Gastroesophageal sphincter (tissue), 4 donors: ENCODE measurements around the gene LEMD3. TPM values are rescaled to one million over a fixed set of nuclear protein-coding genes. Genes with fewer than 3 reads are reported as not detected.

Source experiments
- ATAC-seq: fragments of 150-250 bp; one replicate; pipeline ENCODE4 v1.9.1; 2016; ENCODE audit warnings: mild to moderate bottlenecking, moderate library complexity
- H3K27ac ChIP-seq, 4 donors: fragments of 200-600 bp; sonication (generic) in 3 of 4; 1 replicate in 3 of 4; 2 replicates in 1 of 4; pipeline ENCODE4 v1.5.1; 2016 to 2019
- H3K27me3 ChIP-seq: fragments of 200-600 bp; sonication (generic); one replicate; pipeline ENCODE4 v1.5.1; 2019
- H3K36me3 ChIP-seq, 2 donors: fragments of 200-600 bp; sonication (generic); one replicate each; pipeline ENCODE4 v1.5.1; 2019; ENCODE audit warnings: control low read depth in 1 of 2
- H3K4me1 ChIP-seq, 3 donors: fragments of 200-600 bp; sonication (generic); 1 replicate in 2 of 3; 2 replicates in 1 of 3; pipeline ENCODE4 v1.5.1; 2016 to 2019; ENCODE audit warnings: control low read depth in 2 of 3
- H3K4me3 ChIP-seq, 2 donors: fragments of 200-600 bp; sonication (generic); one replicate each; pipeline ENCODE4 v1.5.1; 2019; ENCODE audit warnings: mild to moderate bottlenecking in 1 of 2, moderate library complexity in 1 of 2
- H3K9me3 ChIP-seq, 3 donors: fragments of 200-600 bp; sonication (generic); one replicate each; pipeline ENCODE4 v1.5.1; 2017 to 2019; ENCODE audit warnings: control low read depth in 2 of 3
- CTCF ChIP-seq, 4 experiments: fragments of 200-600 bp in 2 of 4; fragments of 450-650 bp in 2 of 4; sonication (generic) in 1 of 4; IDR thresholded peaks; one replicate each; pipeline ENCODE4 v1.5.1; 2017 to 2019; ENCODE audit warnings: antibody characterized with exemption in 4 of 4, mild to moderate bottlenecking in 2 of 4, moderate library complexity in 2 of 4
- EP300 ChIP-seq: sonication (generic); formaldehyde crosslinking; IDR thresholded peaks from one replicate; pipeline ENCODE4 v1.6.1; 2017; ENCODE audit warnings: antibody characterized with exemption, mild to moderate bottlenecking
- POLR2A ChIP-seq, 2 donors: fragments of 450-650 bp; IDR thresholded peaks; one replicate each; pipeline ENCODE4 v1.6.1; 2017; ENCODE audit warnings: antibody characterized with exemption in 2 of 2, mild to moderate bottlenecking in 2 of 2, moderate library complexity in 1 of 2
- POLR2AphosphoS5 ChIP-seq: sonication (generic); formaldehyde crosslinking; IDR thresholded peaks from one replicate; pipeline ENCODE4 v1.6.1; 2017; ENCODE audit warnings: antibody characterized with exemption
- WGBS, 2 donors: methylation state at CpG; one replicate each; pipeline ENCODE4 v1.1.5; 2018; ENCODE audit warnings: low coverage in 1 of 2; 5-methylcytosine and 5-hydroxymethylcytosine counted together
- total RNA-seq, 4 donors: library from RNA; depleted of rRNA; stranded (reverse); fragments of >200 nt; gene quantifications; one replicate each; pipeline ENCODE4 v1.1.0, GENCODE V29; 2016

LEMD3 gene
- total RNA-seq, 4 donors from 2014 or later: 21.2 to 50.9 (median 23.4) TPM

DNA sequence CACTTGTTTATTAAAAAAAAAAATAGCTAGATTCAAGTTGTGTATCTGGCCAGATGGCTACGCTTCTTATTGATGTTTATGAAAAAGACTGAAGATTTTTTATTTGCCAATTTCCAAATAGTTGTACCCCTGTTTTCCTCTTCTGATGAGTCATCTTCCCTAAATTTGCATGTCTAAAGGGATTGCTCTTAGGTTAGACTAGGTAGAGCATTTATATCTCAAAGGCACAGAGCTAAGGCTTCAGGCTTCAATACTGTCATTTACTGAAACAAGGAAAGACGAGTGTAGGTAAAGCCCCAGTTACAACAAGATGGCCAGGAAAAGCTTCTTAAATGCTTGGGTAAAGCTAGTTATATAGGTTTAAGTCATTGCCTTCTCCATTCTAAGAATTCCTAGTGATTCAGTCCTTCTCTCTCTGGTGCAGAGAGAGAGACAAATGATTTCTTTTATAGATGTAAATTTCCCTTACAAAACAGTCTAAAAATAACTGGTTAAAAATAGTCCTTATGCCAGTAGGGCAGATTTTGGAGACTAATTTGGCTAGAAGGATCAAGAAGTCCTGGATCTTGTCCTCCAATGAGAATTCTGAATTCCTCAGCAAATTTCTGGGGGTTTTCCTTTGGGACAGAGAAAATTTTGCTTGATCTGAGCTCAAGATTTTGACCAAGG is 26.1 kb downstream of the LEMD3 start:
- Histone ChIP-seq H3K4me3 (no peak overlapping the region), H3K36me3 (no peaks in the 10 kb centered on the region), H3K9me3 (peaks cover 0 to 7% (median 0%) of the 10 kb centered on the region in 3 donors), H3K4me1 (peaks cover 0 to 40% (median 3%) of the 10 kb centered on the region in 3 donors), H3K27me3 (no peaks in the 10 kb centered on the region), H3K27ac (no peak overlapping the region)
- 72 to 83% methylated on average over 2 of the region's 2 CpGs for WGBS, 2 donors
- TF ChIP-seq CTCF (IDR thresholded peaks at IDR 0.05) (no peak), POLR2AphosphoS5 (no peak), EP300 (no peak), POLR2A (IDR thresholded peaks at IDR 0.05) (no peak)
- no peak for ATAC-seq

- peaks cover 0 to 40% (median 3%) of the 10 kb centered on the region in 3 donors for H3K4me1 ChIP-seq
- no peaks in the 10 kb centered on the region for H3K36me3 ChIP-seq
- no peak for TF ChIP-seq POLR2AphosphoS5
- H3K27ac ChIP-seq: no peak overlapping the region
- no peak overlapping the region for H3K4me3 ChIP-seq
- H3K9me3 ChIP-seq: peaks cover 0 to 7% (median 0%) of the 10 kb centered on the region in 3 donors
- no peak for ATAC-seq
- no peaks in the 10 kb centered on the region for H3K27me3 ChIP-seq
- 88 to 89% methylated on average over 2 of the region's 2 CpGs for WGBS, 2 donors
These were observed 27.6 kb downstream of the LEMD3 start for GRCh38 chr12:65196762-65197567.

GRCh38 chr12:65199604-65200003 is 30.2 kb downstream of the LEMD3 start:
- WGBS, 2 donors: 100% methylated on average over 2 of the region's 2 CpGs; no CpG with 5 or more reads in 1 of the 2 donors
- H3K27me3 ChIP-seq: no peaks in the 10 kb centered on the region
- H3K9me3 ChIP-seq: peaks cover 0 to 7% (median 0%) of the 10 kb centered on the region in 3 donors
- peaks cover 0 to 29% (median 3%) of the 10 kb centered on the region in 3 donors for H3K4me1 ChIP-seq
- H3K27ac ChIP-seq: no peak overlapping the region
- H3K4me3 ChIP-seq: no peak overlapping the region
- ATAC-seq: no peak
- TF ChIP-seq EP300 (no peak), POLR2A (IDR thresholded peaks at IDR 0.05) (no peak), POLR2AphosphoS5 (no peak), CTCF (IDR thresholded peaks at IDR 0.05) (no peak)
- no peaks in the 10 kb centered on the region for H3K36me3 ChIP-seq

GRCh38 chr12:65200007-65200665 is 30.8 kb downstream of the LEMD3 start:
- 95 to 98% methylated on average over 6 of the region's 6 CpGs for WGBS, 2 donors
- TF ChIP-seq CTCF (IDR thresholded peaks at IDR 0.05) (no peak), POLR2A (IDR thresholded peaks at IDR 0.05) (no peak), POLR2AphosphoS5 (no peak), EP300 (no peak)
- H3K4me1 ChIP-seq: peaks cover 0 to 26% (median 3%) of the 10 kb centered on the region in 3 donors
- no peak overlapping the region for H3K27ac ChIP-seq
- no peak for ATAC-seq
- no peaks in the 10 kb centered on the region for H3K36me3 ChIP-seq
- no peak overlapping the region for H3K4me3 ChIP-seq
- H3K9me3 ChIP-seq: peaks cover 0 to 7% (median 0%) of the 10 kb centered on the region in 3 donors
- H3K27me3 ChIP-seq: no peaks in the 10 kb centered on the region

DNA sequence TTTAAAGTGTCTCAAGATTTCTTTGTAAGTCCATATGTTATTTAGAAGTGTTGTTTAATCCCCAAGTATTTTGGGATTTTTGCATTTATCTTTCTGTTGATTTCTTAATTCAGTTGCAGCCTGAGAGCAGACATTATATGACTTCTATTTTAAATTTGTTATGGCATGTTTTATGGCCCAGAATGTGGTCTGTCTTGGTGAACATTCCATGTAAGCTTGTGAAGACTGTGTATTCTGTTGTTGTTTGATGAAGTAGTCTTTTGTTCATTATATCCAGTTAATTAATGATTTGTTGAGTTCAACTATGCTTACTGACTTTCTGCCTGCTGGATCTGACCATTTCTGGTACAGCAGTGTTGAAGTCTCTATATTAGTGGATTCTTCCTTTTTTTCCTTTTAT is 34.0 kb downstream of the LEMD3 start:
- H3K27me3 ChIP-seq: no peaks in the 10 kb centered on the region
- no peak for TF ChIP-seq POLR2A (IDR thresholded peaks at IDR 0.05)
- H3K36me3 ChIP-seq: no peaks in the 10 kb centered on the region
- H3K9me3 ChIP-seq: no peaks in the 10 kb centered on the region
- peaks cover 0 to 28% (median 0%) of the 10 kb centered on the region in 3 donors for H3K4me1 ChIP-seq
- no peak overlapping the region for H3K4me3 ChIP-seq
- no peak for ATAC-seq
- H3K27ac ChIP-seq: no peak overlapping the region
